Gastrocnemius medialis (tissue), 4 donors: ENCODE data around the gene MACC1. TPM values are rescaled to one million over a fixed set of nuclear protein-coding genes. Genes with fewer than 3 reads are reported as not detected.
A peak's percentile ranks its signal among the peaks of the same experiment; 100 is the strongest.

Experiments used
- ATAC-seq, 2 donors: fragments of 150-250 bp; one replicate each; pipeline ENCODE4 v1.9.1; 2016
- DNase-seq, 2 donors: peaks; one replicate each; pipeline ENCODE4 v3.0.0-alpha.2; 2019
- H3K27ac ChIP-seq, 4 donors: fragments of 200-600 bp; sonication (generic); 1 replicate in 1 of 4; 2 replicates in 3 of 4; pipeline ENCODE4 v1.5.1; 2016 to 2018; ENCODE audit warnings: mild to moderate bottlenecking in 2 of 4, moderate library complexity in 1 of 4
- H3K27me3 ChIP-seq, 3 donors: fragments of 200-600 bp; sonication (generic) in 2 of 3; 1 replicate in 1 of 3; 2 replicates in 2 of 3; pipeline versions ENCODE4 v1.5.1 to v1.6.0; 2016 to 2019; ENCODE audit warnings: mild to moderate bottlenecking in 1 of 3, moderate library complexity in 1 of 3
- H3K36me3 ChIP-seq, 2 donors: fragments of 200-600 bp; sonication (generic) in 1 of 2; one replicate each; pipeline ENCODE4 v1.5.1; 2017 to 2018
- H3K4me1 ChIP-seq, 2 donors: fragments of 200-600 bp; sonication (generic) in 1 of 2; one replicate each; pipeline ENCODE4 v1.5.1; 2016 to 2017; ENCODE audit warnings: mild to moderate bottlenecking in 2 of 2
- H3K4me3 ChIP-seq, 4 donors: fragments of 200-600 bp; sonication (generic) in 3 of 4; 1 replicate in 1 of 4; 2 replicates in 3 of 4; pipeline ENCODE4 v1.5.1; 2016 to 2019; ENCODE audit warnings: mild to moderate bottlenecking in 2 of 4
- H3K9me3 ChIP-seq, 3 donors: fragments of 200-600 bp; sonication (generic) in 2 of 3; 1 replicate in 1 of 3; 2 replicates in 2 of 3; pipeline ENCODE4 v1.5.1; 2016 to 2019
- CTCF ChIP-seq, 5 experiments: fragments of 450-650 bp in 3 of 5; fragments of 200-600 bp in 2 of 5; sonication (generic) in 2 of 5; IDR thresholded peaks in 4 of 5; conservative IDR thresholded peaks in 1 of 5; 1 replicate in 4 of 5; 2 replicates in 1 of 5; pipeline ENCODE4 v1.5.1; 2016 to 2019; ENCODE audit warnings: antibody characterized with exemption in 5 of 5, mild to moderate bottlenecking in 3 of 5, moderate library complexity in 3 of 5
- POLR2A ChIP-seq, 2 donors: fragments of 450-650 bp; IDR thresholded peaks; one replicate each; pipeline ENCODE4 v1.6.1; 2017; ENCODE audit warnings: antibody characterized with exemption in 2 of 2, mild to moderate bottlenecking in 2 of 2, moderate library complexity in 2 of 2
- in situ Hi-C, 4 donors: fragments of 200-750 bp; cut with MboI; loops; one replicate each; pipeline versions ENCODE4 v1.15.0 to v1.8.0; 2017; ENCODE audit warnings: low sequenced_read_pairs in 4 of 4
- intact Hi-C: fragments of 100-400 bp; cut with DNase I; formaldehyde crosslinking; loops from one replicate; pipeline ENCODE4 v1.15.1; 2023; ENCODE audit warnings: low total_unique reads
- total RNA-seq, 4 donors: library from RNA; depleted of rRNA; stranded (reverse); fragments of >200 nt; gene quantifications; one replicate each; pipeline versions ENCODE4 v1.1.0 to v1.2.3, GENCODE V29; 2016

Gene MACC1
- total RNA-seq, 4 donors from 2014 or later = not detected

GRCh38 chr7:20116869-20117268 lies 100.3 kb downstream of the MACC1 start:
- Histone ChIP-seq H3K4me3 (no peak overlapping the region), H3K9me3 (no peaks in the 10 kb centered on the region), H3K27me3 (no peaks in the 10 kb centered on the region), H3K27ac (no peak overlapping the region), H3K4me1 (no peaks in the 10 kb centered on the region), H3K36me3 (no peaks in the 10 kb centered on the region)
- DNase-seq (no peak), ATAC-seq (no peak)
- in situ Hi-C loops (no loop called here), intact Hi-C loops (no loop called here)
- TF ChIP-seq POLR2A (IDR thresholded peaks at IDR 0.05) = no peak
- TF ChIP-seq CTCF (IDR thresholded peaks at IDR 0.05 in 4 of 5, conservative IDR thresholded peaks at IDR 0.05 in 1 of 5) = no peak

DNA sequence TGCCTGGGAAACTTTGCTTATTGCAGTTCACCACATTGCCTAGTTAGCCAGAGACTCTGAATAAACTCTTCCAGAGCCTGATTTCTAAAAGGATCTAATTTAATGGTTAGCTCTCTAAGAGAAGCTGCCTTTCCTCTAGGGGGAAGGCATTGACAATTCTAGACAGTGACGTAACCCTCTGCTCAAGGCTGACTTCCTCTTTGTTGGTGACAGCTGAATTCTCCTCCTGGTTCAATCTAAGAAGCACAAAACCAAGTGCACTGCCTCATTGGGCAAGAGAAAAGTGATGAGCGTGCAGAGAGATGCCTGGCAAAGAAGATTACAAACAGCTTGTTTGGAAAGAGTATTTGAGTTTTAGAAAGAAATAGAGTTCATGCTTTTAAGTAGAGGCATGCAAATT lies 102.7 kb downstream of the MACC1 start:
- no peaks in the 10 kb centered on the region for H3K36me3 ChIP-seq
- ATAC-seq = peak in 1 of 2 donors; percentile 56
- H3K4me3 ChIP-seq = no peak overlapping the region
- no peaks in the 10 kb centered on the region for H3K4me1 ChIP-seq
- no peak for TF ChIP-seq POLR2A (IDR thresholded peaks at IDR 0.05)
- H3K27me3 ChIP-seq = no peaks in the 10 kb centered on the region
- peak in 1 of 2 donors; percentile 24 for DNase-seq
- intact Hi-C loops (no loop called here), in situ Hi-C loops (no loop called here)
- no peak overlapping the region for H3K27ac ChIP-seq
- H3K9me3 ChIP-seq = no peaks in the 10 kb centered on the region

- DNase-seq (no peak), ATAC-seq (no peak)
- Histone ChIP-seq H3K9me3 (no peaks in the 10 kb centered on the region), H3K27ac (no peak overlapping the region), H3K4me1 (no peaks in the 10 kb centered on the region), H3K27me3 (no peaks in the 10 kb centered on the region), H3K36me3 (no peaks in the 10 kb centered on the region), H3K4me3 (no peak overlapping the region)
- TF ChIP-seq POLR2A (IDR thresholded peaks at IDR 0.05) (no peak), CTCF (IDR thresholded peaks at IDR 0.05 in 4 of 5, conservative IDR thresholded peaks at IDR 0.05 in 1 of 5) (no peak)
- in situ Hi-C loops (no loop called here), intact Hi-C loops (no loop called here)
Measured at GRCh38 chr7:20113427-20114027, 103.7 kb downstream of the MACC1 start.

GRCh38 chr7:20112696-20113095 lies 104.5 kb downstream of the MACC1 start:
- Histone ChIP-seq H3K4me3 (no peak overlapping the region), H3K36me3 (no peaks in the 10 kb centered on the region), H3K4me1 (no peaks in the 10 kb centered on the region), H3K27ac (no peak overlapping the region), H3K9me3 (no peaks in the 10 kb centered on the region), H3K27me3 (no peaks in the 10 kb centered on the region)
- no peak for ATAC-seq
- no peak for DNase-seq
- TF ChIP-seq POLR2A (IDR thresholded peaks at IDR 0.05) (no peak), CTCF (IDR thresholded peaks at IDR 0.05 in 4 of 5, conservative IDR thresholded peaks at IDR 0.05 in 1 of 5) (no peak)
- in situ Hi-C loops (no loop called here), intact Hi-C loops (no loop called here)

DNA sequence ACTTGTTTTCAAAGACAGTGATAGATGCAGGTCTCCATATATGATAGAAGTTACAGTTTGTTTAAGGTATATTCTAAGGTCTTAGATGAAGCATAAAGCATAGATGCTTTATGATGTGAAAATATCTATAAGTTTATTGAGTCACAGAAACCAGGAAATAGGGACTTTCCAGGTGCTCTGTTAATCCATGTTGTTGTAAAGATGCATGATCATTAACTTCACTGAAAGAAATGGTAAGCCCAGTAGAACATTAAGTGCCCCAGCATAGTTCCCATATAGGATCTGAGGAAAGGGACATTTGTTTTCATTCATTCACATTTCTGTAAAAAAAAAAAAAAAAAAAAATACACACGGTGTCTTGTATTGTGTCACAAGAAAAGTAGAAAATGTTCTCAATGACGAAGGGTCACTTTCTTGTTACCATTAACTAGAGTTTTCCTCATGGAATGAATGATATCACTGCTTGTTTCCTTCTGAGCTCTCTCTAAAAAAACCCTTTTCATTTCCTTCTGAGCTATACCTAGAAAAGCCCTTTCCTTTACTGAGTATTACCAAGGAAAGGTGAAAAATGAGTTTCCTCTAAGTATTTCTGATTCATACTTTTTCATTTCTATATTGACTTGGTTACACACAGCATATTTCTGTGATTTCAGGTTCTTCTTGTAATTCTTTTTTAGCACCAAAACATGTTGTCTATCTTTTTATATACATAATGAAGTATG lies 105.2 kb downstream of the MACC1 start:
- H3K27ac ChIP-seq = no peak overlapping the region
- DNase-seq = no peak
- in situ Hi-C loops = no loop called here
- no peak for ATAC-seq
- H3K36me3 ChIP-seq = no peaks in the 10 kb centered on the region
- H3K27me3 ChIP-seq = no peaks in the 10 kb centered on the region
- H3K9me3 ChIP-seq = no peaks in the 10 kb centered on the region
- TF ChIP-seq CTCF (IDR thresholded peaks at IDR 0.05 in 4 of 5, conservative IDR thresholded peaks at IDR 0.05 in 1 of 5) (no peak), POLR2A (IDR thresholded peaks at IDR 0.05) (no peak)
- H3K4me1 ChIP-seq = no peaks in the 10 kb centered on the region
- intact Hi-C loops = no loop called here
- H3K4me3 ChIP-seq = no peak overlapping the region
